Raji (cell line): ENCODE results near the gene C1orf52.

Experiments used
- POLR2A ChIP-seq: IDR thresholded peaks from 2 replicates; pipeline ENCODE4 v1.6.1; 2011; ENCODE audit warnings: low read depth, low read length, control low read depth; ENCODE audit not compliant: insufficient read depth

Gene C1orf52

DNA sequence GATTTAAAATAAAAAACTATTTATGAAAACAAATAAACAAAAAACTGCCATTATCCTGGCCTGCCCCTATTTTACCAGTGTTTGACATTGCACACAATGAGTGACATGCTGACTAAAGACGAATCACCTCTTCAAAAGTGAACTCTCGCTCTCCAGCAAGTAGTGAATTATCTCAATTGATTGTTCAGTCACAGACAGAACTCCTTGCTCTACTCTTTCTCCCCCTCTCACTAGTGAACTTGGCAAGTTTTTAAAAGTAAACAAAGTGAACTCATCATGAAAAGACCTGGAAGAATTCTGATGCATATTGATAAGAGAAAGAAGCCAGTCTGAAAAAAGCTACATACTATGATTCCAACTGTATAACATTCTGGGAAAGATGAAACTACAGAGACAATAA lies 4.7 kb upstream of the C1orf52 start:
- TF ChIP-seq POLR2A, result no peak

GRCh38 chr1:85262985-85263384 lies 3.5 kb upstream of the C1orf52 start:
- no peak for TF ChIP-seq POLR2A

GRCh38 chr1:85259912-85260274 lies 431 bp upstream of the C1orf52 start:
- no peak for TF ChIP-seq POLR2A

- no peak for TF ChIP-seq POLR2A
Observed at GRCh38 chr1:85258536-85259117, 835 bp downstream of the C1orf52 start.

- TF ChIP-seq POLR2A, result no peak
Observed at GRCh38 chr1:85245891-85246290, 13.6 kb downstream of the C1orf52 start.

DNA sequence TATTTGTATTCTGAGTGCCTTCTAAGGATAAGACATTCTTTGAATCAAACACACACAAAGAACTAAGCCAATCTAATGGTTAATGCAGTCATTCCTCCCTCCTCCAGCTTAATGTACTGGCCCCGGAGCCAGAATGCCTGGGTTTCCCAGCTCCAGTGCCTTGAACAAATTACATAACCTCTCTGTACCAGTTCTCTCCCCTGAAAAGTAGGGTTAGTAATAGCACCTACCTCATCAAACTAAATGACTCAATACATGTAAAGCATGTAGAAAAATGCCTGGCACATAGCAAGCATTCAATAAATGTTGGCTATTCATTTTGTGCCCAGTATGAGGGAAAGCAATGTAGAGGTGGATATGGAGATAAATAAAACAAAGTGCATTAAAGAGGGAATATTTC lies 14.0 kb downstream of the C1orf52 start:
- TF ChIP-seq POLR2A, result no peak

DNA sequence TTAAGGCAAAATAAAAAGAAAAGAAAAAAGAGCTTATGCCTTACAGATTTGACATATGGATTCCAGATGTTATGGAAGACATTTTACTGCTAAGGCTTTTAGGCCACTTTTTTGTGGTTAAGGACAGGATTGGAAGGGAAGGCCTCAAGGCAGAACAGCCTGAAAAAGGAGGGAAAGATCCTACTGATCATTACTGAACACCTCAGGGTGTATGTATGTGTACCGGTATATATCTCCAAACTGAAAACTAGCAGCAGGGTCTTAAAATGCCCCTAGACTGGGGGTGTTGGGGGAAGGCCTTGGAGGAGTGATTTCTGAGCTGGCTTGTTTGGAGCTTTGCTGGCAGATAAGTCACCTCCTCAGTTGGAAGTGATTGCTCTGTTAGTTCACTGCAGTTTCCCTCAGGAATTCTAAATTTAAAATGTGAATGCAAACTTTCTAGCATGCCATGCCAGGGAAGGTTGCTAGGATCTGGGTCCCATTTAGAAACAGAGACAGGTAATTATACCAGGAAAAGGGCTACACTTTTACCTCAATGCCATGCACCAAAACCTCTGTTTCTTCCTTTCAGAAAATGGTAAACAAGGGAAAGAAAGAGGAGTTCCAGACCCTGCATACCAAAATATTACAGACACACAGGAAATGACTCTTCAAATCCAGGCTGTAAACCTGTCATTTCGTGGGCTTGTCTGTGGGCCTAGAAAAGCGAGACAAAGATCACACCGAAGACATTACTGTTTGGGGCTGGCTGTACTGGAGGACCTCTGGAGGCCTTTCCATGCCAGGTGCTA lies 15.0 kb downstream of the C1orf52 start:
- TF ChIP-seq POLR2A, result no peak

DNA sequence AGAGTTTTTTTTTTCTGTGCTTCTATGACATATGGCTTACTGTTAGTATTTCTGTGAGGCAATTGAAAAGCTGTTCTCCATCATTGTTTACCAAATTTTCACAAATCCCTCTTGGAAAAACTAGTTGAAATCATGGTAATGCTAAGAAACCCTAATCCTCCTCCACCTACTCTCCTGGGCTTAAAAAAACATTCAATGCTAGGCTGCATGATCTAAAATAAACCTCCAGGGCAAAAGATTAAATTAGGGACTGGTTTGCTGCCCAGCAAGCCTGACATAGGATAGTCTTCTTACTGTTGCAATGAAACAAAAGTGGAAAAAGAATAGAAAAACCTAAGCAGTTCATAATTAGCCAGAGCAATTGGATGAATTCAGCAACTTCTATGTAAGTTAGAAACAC lies 16.1 kb downstream of the C1orf52 start:
- TF ChIP-seq POLR2A, result no peak

- no peak for TF ChIP-seq POLR2A
Observed at GRCh38 chr1:85240643-85241042, 18.8 kb downstream of the C1orf52 start.

- TF ChIP-seq POLR2A, result no peak
Observed at GRCh38 chr1:85240174-85240601, 19.3 kb downstream of the C1orf52 start.

GRCh38 chr1:85237613-85238012 lies 21.8 kb downstream of the C1orf52 start:
- TF ChIP-seq POLR2A, result no peak

DNA sequence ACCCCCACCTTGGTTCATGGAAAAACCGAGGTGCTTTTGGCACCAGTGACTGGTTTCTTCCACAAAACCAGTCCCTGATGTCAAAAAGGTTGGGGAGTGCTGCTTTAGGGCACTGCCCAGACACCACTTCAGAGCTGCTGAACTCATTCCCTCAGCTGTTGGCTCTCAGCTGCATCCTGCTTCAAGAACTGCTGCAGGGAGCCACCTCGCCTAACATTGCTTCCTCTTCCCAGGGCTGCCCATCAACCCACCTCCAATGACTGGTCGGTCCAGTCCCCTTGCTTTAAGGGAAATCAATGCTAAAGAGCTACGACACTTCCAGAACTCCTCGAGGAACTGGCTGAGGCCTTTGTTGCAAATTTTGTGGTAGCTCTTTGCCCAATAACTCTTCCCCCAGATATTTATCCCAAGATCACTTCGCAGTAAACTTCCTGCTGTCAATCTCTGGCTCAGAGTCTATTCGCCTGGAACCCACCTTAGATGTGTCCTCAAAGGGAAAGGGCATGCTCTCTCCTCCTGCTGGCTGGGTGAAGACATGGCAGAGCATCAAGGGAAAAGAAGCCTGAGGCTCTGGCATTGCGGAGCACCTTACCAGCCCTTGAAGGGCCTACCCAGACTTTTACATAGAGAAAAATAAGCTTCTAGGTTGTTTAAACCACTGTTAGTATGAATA lies 29.0 kb downstream of the C1orf52 start:
- TF ChIP-seq POLR2A, result no peak

- TF ChIP-seq POLR2A, result no peak
Observed at GRCh38 chr1:85229574-85230097, 29.8 kb downstream of the C1orf52 start.

DNA sequence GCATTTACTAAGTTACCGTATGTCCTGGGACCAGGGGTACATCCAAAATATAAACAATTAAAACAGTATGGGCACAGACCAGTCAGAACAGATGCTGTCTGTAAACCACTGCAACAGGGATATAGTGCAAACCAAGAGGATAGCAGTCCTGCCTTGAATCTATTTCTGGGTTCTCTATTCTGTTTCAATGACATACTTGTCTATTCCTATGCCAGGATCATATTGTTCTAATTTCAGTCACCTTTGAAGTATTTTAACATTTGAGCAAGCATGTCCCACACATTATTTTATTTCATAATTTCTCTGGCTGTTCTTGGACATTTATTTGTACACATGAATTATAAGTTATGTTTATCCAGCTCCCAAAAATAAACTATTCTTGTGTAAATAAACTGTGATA lies 30.5 kb downstream of the C1orf52 start:
- no peak for TF ChIP-seq POLR2A

- TF ChIP-seq POLR2A, result no peak
Observed at GRCh38 chr1:85225624-85226380, 33.7 kb downstream of the C1orf52 start.

- TF ChIP-seq POLR2A, result no peak
Observed at GRCh38 chr1:85224734-85225623, 34.5 kb downstream of the C1orf52 start.
